IMR-90 (cell line): ENCODE data around the gene WIPF1. TPM values are rescaled to one million over a fixed set of nuclear protein-coding genes. Genes with fewer than 3 reads are reported as not detected.

Source experiments
- ATAC-seq: fragments of 200-7000 bp; cut with Tn5 transposase; 2 replicates; pipeline ENCODE4 v1.9.1; 2020; ENCODE audit warnings: low read depth, mild to moderate bottlenecking, moderate library complexity
- BruUV-seq: library from RNA; stranded (reverse); fragments of 400-500 nt; replicated peaks from 2 replicates; lab custom pipeline; 2021; lab: Mats Ljungman, UMichigan
- CTCF ChIA-PET: fragments of 300-600 bp; formaldehyde crosslinking; extraction: SDS; loops from one replicate; lab custom pipeline; 2021; ENCODE audit warnings: antibody characterized with exemption; lab: Yijun Ruan, JAX
- POLR2A ChIA-PET: fragments of 300-600 bp; sonication (Branson Sonifier 250); formaldehyde crosslinking; loops from one replicate; lab custom pipeline; 2022; ENCODE audit warnings: antibody characterized with exemption; ENCODE audit not compliant: unreplicated experiment; lab: Charles Lee
- DNase-seq: peaks from one replicate; pipeline ENCODE4 v3.0.0; 2013
- H2AFZ ChIP-seq: replicated peaks from 2 replicates; pipeline ENCODE3; 2013; ENCODE audit warnings: low read length, mild to moderate bottlenecking; ENCODE audit not compliant: poor library complexity
- H2AK5ac ChIP-seq: 2 replicates; pipeline ENCODE4 v1.6.1; 2013; ENCODE audit warnings: low read depth, low read length, inconsistent platforms
- H2AK9ac ChIP-seq: replicated peaks from 2 replicates; pipeline ENCODE3; 2013; ENCODE audit warnings: mild to moderate bottlenecking, low read depth, low read length, moderate library complexity; ENCODE audit not compliant: poor library complexity
- H2BK120ac ChIP-seq: 2 replicates; pipeline ENCODE4 v1.6.1; 2013; ENCODE audit warnings: low read depth, low read length, inconsistent platforms
- H2BK15ac ChIP-seq: 3 replicates; pipeline ENCODE4 v1.6.1; 2013; ENCODE audit warnings: low read depth, low read length, inconsistent platforms
- H2BK20ac ChIP-seq: 2 replicates; pipeline ENCODE4 v1.6.1; 2013; ENCODE audit warnings: low read depth, mild to moderate bottlenecking, inconsistent platforms, low read length, moderate library complexity
- H2BK5ac ChIP-seq: 2 replicates; pipeline ENCODE4 v1.6.1; 2013; ENCODE audit warnings: mild to moderate bottlenecking, low read depth, low read length, inconsistent platforms; ENCODE audit not compliant: poor library complexity, severe bottlenecking
- H3K14ac ChIP-seq: replicated peaks from 2 replicates; pipeline ENCODE4 v1.6.1; 2013; ENCODE audit warnings: low read depth, low read length, inconsistent platforms
- H3K18ac ChIP-seq: 2 replicates; pipeline ENCODE4 v1.6.1; 2013; ENCODE audit warnings: low read depth, low read length, control low read depth
- H3K23ac ChIP-seq: 2 replicates; pipeline ENCODE4 v1.6.1; 2013; ENCODE audit warnings: low read depth, low read length, inconsistent platforms
- H3K27ac ChIP-seq: 2 replicates; pipeline ENCODE4 v1.5.1; 2013; ENCODE audit warnings: mild to moderate bottlenecking, control low read depth, low read length; ENCODE audit not compliant: insufficient read depth
- H3K27me3 ChIP-seq: 2 replicates; pipeline ENCODE4 v1.6.1; 2013; ENCODE audit warnings: low read length; ENCODE audit not compliant: control insufficient read depth, insufficient read depth
- H3K36me3 ChIP-seq: 2 replicates; pipeline ENCODE4 v1.6.1; 2013; ENCODE audit warnings: low read length, mixed read lengths; ENCODE audit not compliant: control insufficient read depth, insufficient read depth
- H3K4ac ChIP-seq: 2 replicates; pipeline ENCODE4 v1.6.1; 2013; ENCODE audit warnings: low read depth, low read length, inconsistent platforms
- H3K4me1 ChIP-seq: 2 replicates; pipeline ENCODE4 v1.6.1; 2013; ENCODE audit warnings: low read length, mixed read lengths; ENCODE audit not compliant: control insufficient read depth, insufficient read depth
- H3K4me2 ChIP-seq: 2 replicates; pipeline ENCODE4 v1.6.1; 2013; ENCODE audit warnings: low read depth, mild to moderate bottlenecking, control low read depth, low read length, moderate library complexity
- H3K4me3 ChIP-seq: 2 replicates; pipeline ENCODE4 v1.5.1; 2013; ENCODE audit warnings: low read depth, mild to moderate bottlenecking, control low read depth, low read length, moderate library complexity; ENCODE audit not compliant: insufficient read depth
- H3K56ac ChIP-seq: 2 replicates; pipeline ENCODE4 v1.6.1; 2013; ENCODE audit warnings: low read length, inconsistent platforms; ENCODE audit not compliant: insufficient read depth; ENCODE audit errors: extremely low read depth
- H3K79me1 ChIP-seq, 2 experiments: 2 replicates each; pipeline ENCODE4 v1.6.1; 2013; ENCODE audit warnings: low read length in 2 of 2, inconsistent platforms in 1 of 2, low read depth in 1 of 2
- H3K9ac ChIP-seq: 2 replicates; pipeline ENCODE4 v1.6.1; 2013; ENCODE audit warnings: low read depth, low read length, control low read depth
- H3K9me1 ChIP-seq: 2 replicates; pipeline ENCODE4 v1.6.1; 2013; ENCODE audit warnings: low read length, inconsistent platforms; ENCODE audit not compliant: insufficient read depth
- H3K9me3 ChIP-seq: 2 replicates; pipeline ENCODE4 v1.6.1; 2013; ENCODE audit warnings: low read length; ENCODE audit not compliant: control insufficient read depth, insufficient read depth
- H4K20me1 ChIP-seq: 2 replicates; pipeline ENCODE4 v1.6.1; 2013; ENCODE audit warnings: low read length, inconsistent platforms; ENCODE audit not compliant: insufficient read depth
- H4K5ac ChIP-seq: 2 replicates; pipeline ENCODE4 v1.6.1; 2013; ENCODE audit warnings: mild to moderate bottlenecking, low read depth, low read length, control low read depth
- H4K8ac ChIP-seq, 2 experiments: 2 replicates each; pipeline ENCODE4 v1.6.1; 2013; ENCODE audit warnings: low read depth in 2 of 2, low read length in 2 of 2, control low read depth in 1 of 2, inconsistent platforms in 1 of 2
- H4K91ac ChIP-seq: 2 replicates; pipeline ENCODE4 v1.6.1; 2013; ENCODE audit warnings: low read depth, low read length, inconsistent platforms; ENCODE audit not compliant: insufficient read depth
- CEBPB ChIP-seq: IDR thresholded peaks from 2 replicates; pipeline ENCODE4 v1.6.1; 2012; ENCODE audit warnings: low read depth, low read length, improper control_type of control experiment
- FOS ChIP-seq: fragments of 150-350 bp; IDR thresholded peaks from 2 replicates; pipeline ENCODE4 v1.6.1; 2016; ENCODE audit warnings: low read depth, low read length
- RAD21 ChIP-seq: IDR thresholded peaks from 2 replicates; pipeline ENCODE4 v1.6.1; 2012; ENCODE audit warnings: low read length, improper control_type of control experiment
- RCOR1 ChIP-seq: IDR thresholded peaks from 2 replicates; pipeline ENCODE4 v1.6.1; 2012; ENCODE audit warnings: mild to moderate bottlenecking, low read length, improper control_type of control experiment; ENCODE audit not compliant: insufficient replicate concordance
- WGBS, 2 experiments: methylation state at CpG; one replicate each; pipeline versions ENCODE4 v1.1.5 to v1.1.7; 2013; ENCODE audit warnings: missing lambda C conversion rate in 2 of 2; ENCODE audit not compliant: insufficient read length in 1 of 2; ENCODE audit errors: extremely low coverage in 2 of 2; 5-methylcytosine and 5-hydroxymethylcytosine counted together
- dilution Hi-C: fragments of 300-500 bp; cut with HindIII; formaldehyde crosslinking; loops from one replicate; pipeline ENCODE4 v1.14.3; 2018; ENCODE audit warnings: low sequenced_read_pairs; ENCODE audit not compliant: unreplicated experiment
- in situ Hi-C: fragments of 300-500 bp; cut with MboI; formaldehyde crosslinking; loops from 3 replicates; pipeline ENCODE4 v1.14.3; 2019; ENCODE audit warnings: low sequenced_read_pairs, inconsistent platforms, mixed read lengths
- intact Hi-C: fragments of 100-400 bp; cut with micrococcal nuclease; formaldehyde crosslinking; loops from 2 replicates; pipeline ENCODE4 v1.10.0; 2022
- polyA plus RNA-seq, 3 experiments: library from polyadenylated mRNA; depleted of rRNA; stranded (reverse); fragments of >200 nt; gene quantifications; 2 replicates each; pipeline ENCODE4 v1.2.3, GENCODE V29; 2012; ENCODE audit warnings: low replicate concordance in 1 of 3
- total RNA-seq: library from RNA; depleted of rRNA; stranded (reverse); fragments of >200 nt; gene quantifications from 2 replicates; pipeline ENCODE4 v1.2.3, GENCODE V29; 2012

The WIPF1 gene
- total and polyA plus RNA-seq, 2 of the 4 experiments (the other 2 are of a cell fraction) = 2.7 to 13.5 TPM

DNA sequence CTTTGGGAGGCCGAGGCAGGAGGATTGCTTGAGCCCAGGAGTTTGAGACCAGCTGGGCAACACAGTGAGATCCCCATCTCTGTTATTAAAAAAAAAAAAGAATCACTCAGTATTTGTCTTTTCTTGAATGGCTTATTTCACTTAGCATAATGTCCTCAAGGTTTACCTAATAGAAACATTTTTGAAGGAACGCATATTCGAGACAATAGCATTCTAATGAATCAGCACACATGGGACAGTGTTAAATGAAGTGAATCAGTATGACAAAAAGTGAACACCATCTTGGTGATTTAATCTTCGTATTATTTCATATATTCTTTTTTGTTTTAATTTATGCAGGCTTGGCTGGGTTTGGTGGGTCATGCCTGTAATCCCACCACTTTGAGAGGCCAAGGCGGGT lies 44.7 kb downstream of the WIPF1 start:
- CTCF ChIA-PET = no interaction called here

More for the DNA sequence above, 44.7 kb downstream of the WIPF1 start:
- no peak overlapping the region for H3K4ac ChIP-seq
- no peak overlapping the region for H3K4me3 ChIP-seq
- H2BK20ac ChIP-seq = no peak overlapping the region
- H4K20me1 ChIP-seq = no peaks in the 10 kb centered on the region
- H3K4me2 ChIP-seq = no peak overlapping the region
- no peak overlapping the region for H2BK5ac ChIP-seq
- H4K8ac ChIP-seq = no peak overlapping the region
- dilution Hi-C loops (no loop called here), in situ Hi-C loops (no loop called here), intact Hi-C loops (no loop called here)
- TF ChIP-seq CEBPB (no peak), RAD21 (no peak), FOS (no peak), RCOR1 (no peak)
- H3K18ac ChIP-seq = no peak overlapping the region
- H3K9ac ChIP-seq = no peak overlapping the region
- H3K4me1 ChIP-seq = no peaks in the 10 kb centered on the region
- no peaks in the 10 kb centered on the region for H3K9me1 ChIP-seq
- POLR2A ChIA-PET = no interaction called here
- H2AK5ac ChIP-seq = no peak overlapping the region
- H3K14ac ChIP-seq = no peak overlapping the region
- no peaks in the 10 kb centered on the region for H3K36me3 ChIP-seq
- no peaks in the 10 kb centered on the region for H3K79me1 ChIP-seq
- ATAC-seq = no peak
- no peak overlapping the region for H2AK9ac ChIP-seq
- no peaks in the 10 kb centered on the region for H3K27me3 ChIP-seq
- no peak overlapping the region for H3K27ac ChIP-seq
- H2AFZ ChIP-seq = no peak overlapping the region
- H3K56ac ChIP-seq = no peak overlapping the region
- H3K23ac ChIP-seq = no peak overlapping the region
- no peak overlapping the region for H2BK120ac ChIP-seq
- H3K9me3 ChIP-seq = no peaks in the 10 kb centered on the region
- no peak for DNase-seq
- WGBS, 2 experiments = no CpG with 5 or more reads among the region's 5 CpGs
- H2BK15ac ChIP-seq = no peak overlapping the region
- BruUV-seq = no TSS peak
- H4K91ac ChIP-seq = no peak overlapping the region
- H4K5ac ChIP-seq = no peak overlapping the region
